HepG2 (cell line): ENCODE data around the gene PPP2R2C. TPM values are rescaled to one million over a fixed set of nuclear protein-coding genes. Genes with fewer than 3 reads are reported as not detected.

Source experiments
- CBX1 ChIP-seq: IDR thresholded peaks from one replicate; pipeline ENCODE4 v1.6.1; 2016; ENCODE audit warnings: antibody characterized with exemption, low read depth
- CHD4 ChIP-seq: fragments of 200-600 bp; sonication (generic); IDR thresholded peaks from 2 replicates; pipeline ENCODE4 v1.7.0; 2017; ENCODE audit warnings: mild to moderate bottlenecking, low read length, borderline replicate concordance
- DPF2 ChIP-seq: sonication (generic); formaldehyde crosslinking; IDR thresholded peaks from 2 replicates; pipeline ENCODE4 v1.4.0; 2020; ENCODE audit warnings: mild to moderate bottlenecking, low read depth, missing genetic modification reagents, borderline replicate concordance
- DRAP1 ChIP-seq: IDR thresholded peaks from 2 replicates; pipeline ENCODE4 v1.6.1; 2016; ENCODE audit warnings: missing genetic modification reagents, missing compliant biosample characterization
- EED ChIP-seq: sonication (generic); formaldehyde crosslinking; IDR thresholded peaks from 2 replicates; pipeline ENCODE4 v1.5.0; 2020; ENCODE audit warnings: mild to moderate bottlenecking, missing genetic modification reagents
- ERF ChIP-seq: IDR thresholded peaks from 2 replicates; pipeline ENCODE4 v1.6.1; 2018; ENCODE audit warnings: missing biosample characterization, missing genetic modification reagents
- HMGXB4 ChIP-seq, 2 experiments: sonication (generic) in 1 of 2; formaldehyde crosslinking in 1 of 2; IDR thresholded peaks; 2 replicates each; pipeline versions ENCODE4 v1.4.0 to v1.6.1; 2018 to 2020; ENCODE audit warnings: missing genetic modification reagents in 2 of 2, borderline replicate concordance in 1 of 2, low read depth in 1 of 2, mild to moderate bottlenecking in 1 of 2, missing biosample characterization in 1 of 2
- HOMEZ ChIP-seq: IDR thresholded peaks from 2 replicates; pipeline ENCODE4 v1.6.1; 2016; ENCODE audit warnings: low read depth
- HOXD1 ChIP-seq: sonication (generic); formaldehyde crosslinking; IDR thresholded peaks from 2 replicates; pipeline ENCODE4 v1.5.0; 2020; ENCODE audit warnings: missing genetic modification reagents
- IRF2 ChIP-seq: IDR thresholded peaks from 2 replicates; pipeline ENCODE4 v1.6.1; 2018; ENCODE audit warnings: missing genetic modification reagents, missing compliant biosample characterization
- LCORL ChIP-seq, 2 experiments: fragments of 450-650 bp in 1 of 2; sonication (generic) in 1 of 2; formaldehyde crosslinking in 1 of 2; IDR thresholded peaks; 2 replicates each; pipeline versions ENCODE4 v1.5.0 to v1.6.1; 2017 to 2020; ENCODE audit warnings: antibody characterized with exemption in 1 of 2, missing genetic modification reagents in 1 of 2
- MED8 ChIP-seq: sonication (generic); formaldehyde crosslinking; IDR thresholded peaks from 2 replicates; pipeline ENCODE4 v1.8.1; 2023; ENCODE audit warnings: mild to moderate bottlenecking, missing genetic modification reagents; ENCODE audit not compliant: insufficient replicate concordance
- NBN ChIP-seq: fragments of 450-650 bp; conservative IDR thresholded peaks from 2 replicates; pipeline ENCODE4 v1.6.1; 2017
- NONO ChIP-seq, 2 experiments: fragments of 450-650 bp in 1 of 2; sonication (generic) in 1 of 2; formaldehyde crosslinking in 1 of 2; IDR thresholded peaks in 1 of 2; conservative IDR thresholded peaks in 1 of 2; 2 replicates each; pipeline versions ENCODE4 v1.6.1 to v1.8.0; 2017 to 2022; ENCODE audit warnings: mild to moderate bottlenecking in 1 of 2, missing genetic modification reagents in 1 of 2, moderate library complexity in 1 of 2
- REPIN1 ChIP-seq: sonication (generic); formaldehyde crosslinking; IDR thresholded peaks from 2 replicates; pipeline ENCODE4 v1.8.0; 2022; ENCODE audit warnings: missing genetic modification reagents, low read depth, mild to moderate bottlenecking, borderline replicate concordance
- RXRB ChIP-seq: IDR thresholded peaks from 2 replicates; pipeline ENCODE4 v1.6.1; 2016; ENCODE audit warnings: borderline replicate concordance, missing genetic modification reagents, missing compliant biosample characterization
- SMAD1 ChIP-seq: sonication (generic); formaldehyde crosslinking; IDR thresholded peaks from 2 replicates; pipeline ENCODE4 v1.4.0; 2020; ENCODE audit warnings: missing genetic modification reagents, low read depth, mild to moderate bottlenecking, borderline replicate concordance
- SOX13 ChIP-seq, 3 experiments: fragments of 450-650 bp in 1 of 3; sonication (generic) in 1 of 3; formaldehyde crosslinking in 1 of 3; IDR thresholded peaks in 2 of 3; conservative IDR thresholded peaks in 1 of 3; 2 replicates each; pipeline versions ENCODE4 v1.5.0 to v1.6.1; 2016 to 2020; ENCODE audit warnings: antibody characterized with exemption in 1 of 3, mild to moderate bottlenecking in 1 of 3, missing compliant biosample characterization in 1 of 3, missing genetic modification reagents in 1 of 3, moderate library complexity in 1 of 3
- SRSF4 ChIP-seq: fragments of 200-400 bp; formaldehyde crosslinking; IDR thresholded peaks from one replicate; pipeline ENCODE4 v1.6.1; 2018; ENCODE audit warnings: mild to moderate bottlenecking, low read depth, low read length, moderate library complexity; ENCODE audit not compliant: poor library complexity, severe bottlenecking
- TEAD3 ChIP-seq: optimal IDR thresholded peaks from 2 replicates; pipeline ENCODE3; 2016; ENCODE audit warnings: borderline replicate concordance
- TGIF2 ChIP-seq: IDR thresholded peaks from 2 replicates; pipeline ENCODE4 v1.6.1; 2016; ENCODE audit warnings: control low read depth, missing compliant biosample characterization
- XRCC5 ChIP-seq: fragments of 200-400 bp; formaldehyde crosslinking; optimal IDR thresholded peaks from 2 replicates; pipeline ENCODE3; 2017; ENCODE audit warnings: mild to moderate bottlenecking, low read length
- ZNF10 ChIP-seq: sonication (generic); formaldehyde crosslinking; IDR thresholded peaks from 2 replicates; pipeline ENCODE4 v1.4.0; 2020; ENCODE audit warnings: mild to moderate bottlenecking, low read depth, missing genetic modification reagents, borderline replicate concordance
- ZNF543 ChIP-seq: sonication (generic); formaldehyde crosslinking; IDR thresholded peaks from 2 replicates; pipeline ENCODE4 v1.4.0; 2020; ENCODE audit warnings: mild to moderate bottlenecking, missing genetic modification reagents
- ZNF777 ChIP-seq: sonication (generic); formaldehyde crosslinking; IDR thresholded peaks from 2 replicates; pipeline ENCODE4 v1.4.0; 2020; ENCODE audit warnings: missing genetic modification reagents
- ZZZ3 ChIP-seq: sonication (generic); formaldehyde crosslinking; IDR thresholded peaks from 2 replicates; pipeline ENCODE4 v1.4.0; 2020; ENCODE audit warnings: missing genetic modification reagents, mild to moderate bottlenecking, borderline replicate concordance
- polyA plus RNA-seq, 8 experiments: library from polyadenylated mRNA; depleted of rRNA in 3 of 8; stranded (reverse) in 7 of 8; unstranded in 1 of 8; fragments of >200 nt; fragmentation: Illumina TruSeq in 4 of 8; extraction: Trizol in 4 of 8; gene quantifications; 2 replicates each; pipeline versions ENCODE4 v1.2.1 to v1.2.3, GENCODE V29; 2011 to 2016; ENCODE audit warnings: low read depth in 4 of 8, missing spikeins in 1 of 8, mixed read lengths in 1 of 8; ENCODE audit not compliant: insufficient read depth in 1 of 8
- total RNA-seq, 5 experiments: library from RNA; depleted of rRNA; stranded (reverse); fragments of >200 nt; fragmentation: Illumina TruSeq; extraction: Trizol; gene quantifications; 2 replicates each; pipeline ENCODE4 v1.2.3, GENCODE V29; 2016; ENCODE audit warnings: low read depth in 1 of 5

PPP2R2C gene
- total and polyA plus RNA-seq, 2 of the 13 experiments (the other 11 are each of a cell fraction or from before 2014, with no cell fraction given): 0.60 to 8.6 TPM

GRCh38 chr4:6327220-6327917 is 145.0 kb downstream of the PPP2R2C start (continued):
- TF ChIP-seq DRAP1 (0 out of 2 replicates have a peak, but pooled peaks have one; percentile 20), TGIF2 (no peak), NBN (no peak), ZZZ3 (CRISPR knock-in tag) (no peak), ERF (CRISPR knock-in tag) (peak; percentile 71), HOMEZ (no peak), ZNF10 (CRISPR knock-in tag) (no peak), SRSF4 (no peak), HMGXB4 (CRISPR knock-in tag; IDR thresholded peaks at IDR 0.05; ENCODE audit: borderline replicate concordance in 1 of 2, low read depth in 1 of 2) (peak; percentile 64 to 67), SOX13 (IDR thresholded peaks at IDR 0.05) (no peak), SOX13 (CRISPR knock-in tag; conservative IDR thresholded peaks at IDR 0.05 in 1 of 2, IDR thresholded peaks at IDR 0.05 in 1 of 2) (0 out of 4 replicates have a peak, but pooled peaks of 1 of the 2 experiments have one; percentile 28), ZNF777 (CRISPR knock-in tag) (no peak; the same call in 1 of the 2 replicates), TEAD3 (CRISPR knock-in tag) (peak; percentile 54), LCORL (IDR thresholded peaks at IDR 0.05) (no peak), LCORL (CRISPR knock-in tag; IDR thresholded peaks at IDR 0.05) (peak; percentile 32; the same call in 1 of the 2 replicates), DPF2 (CRISPR knock-in tag) (no peak), XRCC5 (peak; percentile 79), MED8 (CRISPR knock-in tag) (no peak), SMAD1 (CRISPR knock-in tag) (no peak), ZNF543 (CRISPR knock-in tag) (no peak), EED (CRISPR knock-in tag) (no peak), RXRB (CRISPR knock-in tag) (peak; percentile 40; the same call in 1 of the 2 replicates), CHD4 (no peak), NONO (IDR thresholded peaks at IDR 0.05) (no peak), NONO (CRISPR knock-in tag; conservative IDR thresholded peaks at IDR 0.05) (peak; percentile 61; the same call in 1 of the 2 replicates), REPIN1 (CRISPR knock-in tag) (0 out of 2 replicates have a peak, but pooled peaks have one; percentile 51), HOXD1 (CRISPR knock-in tag) (no peak), IRF2 (CRISPR knock-in tag) (peak; percentile 70; the same call in 1 of the 2 replicates), CBX1 (no peak)
